Raji (cell line): Measurements from ENCODE around the gene INF2.

ENCODE experiments used
- POLR2A ChIP-seq: IDR thresholded peaks from 2 replicates; pipeline ENCODE4 v1.6.1; 2011; ENCODE audit warnings: low read depth, low read length, control low read depth; ENCODE audit not compliant: insufficient read depth

The INF2 gene

GRCh38 chr14:104730487-104730886, 41.1 kb downstream of the INF2 start:
- no peak for TF ChIP-seq POLR2A

GRCh38 chr14:104731320-104732294, 42.2 kb downstream of the INF2 start:
- TF ChIP-seq POLR2A, result no peak

- no peak for TF ChIP-seq POLR2A
These were observed 43.0 kb downstream of the INF2 start for GRCh38 chr14:104732355-104732804.

- TF ChIP-seq POLR2A, result no peak
These were observed 43.7 kb downstream of the INF2 start for GRCh38 chr14:104732931-104733681.

GRCh38 chr14:104734051-104734587, 44.7 kb downstream of the INF2 start:
- TF ChIP-seq POLR2A, result no peak

GRCh38 chr14:104734601-104734990, 45.2 kb downstream of the INF2 start:
- TF ChIP-seq POLR2A, result no peak

GRCh38 chr14:104734991-104735779, 45.8 kb downstream of the INF2 start:
- no peak for TF ChIP-seq POLR2A

- TF ChIP-seq POLR2A, result no peak
These were observed 46.6 kb downstream of the INF2 start for GRCh38 chr14:104735830-104736642.

- TF ChIP-seq POLR2A, result no peak
These were observed 49.1 kb downstream of the INF2 start for GRCh38 chr14:104738375-104739019.

GRCh38 chr14:104739026-104739425, 49.6 kb downstream of the INF2 start:
- no peak for TF ChIP-seq POLR2A

GRCh38 chr14:104739546-104740516, 50.4 kb downstream of the INF2 start:
- TF ChIP-seq POLR2A, result no peak

- no peak for TF ChIP-seq POLR2A
These were observed 51.8 kb downstream of the INF2 start for GRCh38 chr14:104741108-104741802.
